Natural killer cell (primary cell): ENCODE measurements around the gene SNAPC1. TPM values are rescaled to one million over a fixed set of nuclear protein-coding genes. Genes with fewer than 3 reads are reported as not detected.
"Not testable (repeated sequence)": the region's sequence is repeated elsewhere in the genome, so short reads cannot be mapped to it uniquely, and the experiment has no call there.

Experiments used
- ATAC-seq, 3 donors: fragments of 150-1000 bp in 2 of 3; fragments of 200-7000 bp in 1 of 3; cut with Tn5 transposase; 1 replicate in 1 of 3; 2 replicates in 2 of 3; pipeline ENCODE4 v1.10.0; 2021; ENCODE audit warnings: mild to moderate bottlenecking in 2 of 3, moderate library complexity in 2 of 3
- DNase-seq, 2 donors: peaks; one replicate each; pipeline versions ENCODE4 v3.0.0 to v3.0.0-alpha.2; 2013 to 2021; ENCODE audit warnings: mixed read lengths in 1 of 2
- H3K27ac ChIP-seq: one replicate; pipeline ENCODE4 v1.5.1; 2013; ENCODE audit warnings: mild to moderate bottlenecking, low read length
- H3K27me3 ChIP-seq: one replicate; pipeline ENCODE4 v1.6.1; 2013; ENCODE audit warnings: low read length; ENCODE audit not compliant: control insufficient read depth, insufficient read depth
- H3K36me3 ChIP-seq: one replicate; pipeline ENCODE4 v1.6.1; 2013; ENCODE audit warnings: low read length; ENCODE audit not compliant: control insufficient read depth, insufficient read depth
- H3K4me1 ChIP-seq: one replicate; pipeline ENCODE4 v1.6.1; 2013; ENCODE audit warnings: low read length; ENCODE audit not compliant: control insufficient read depth, insufficient read depth
- H3K4me3 ChIP-seq: one replicate; pipeline ENCODE4 v1.5.1; 2013; ENCODE audit warnings: low read length
- H3K9me3 ChIP-seq: one replicate; pipeline ENCODE4 v1.6.1; 2013; ENCODE audit warnings: low read length; ENCODE audit not compliant: control insufficient read depth, insufficient read depth
- H3K27ac Mint-ChIP-seq, 2 donors: one replicate each; pipeline ENCODE4 v1.8.0; 2022; ENCODE audit warnings: mild to moderate bottlenecking in 2 of 2, mixed read lengths in 2 of 2, moderate library complexity in 1 of 2
- H3K27me3 Mint-ChIP-seq, 2 donors: one replicate each; pipeline ENCODE4 v1.8.0; 2022; ENCODE audit warnings: low read depth in 2 of 2, mixed read lengths in 2 of 2
- H3K36me3 Mint-ChIP-seq: one replicate; pipeline ENCODE4 v1.8.0; 2022; ENCODE audit warnings: mixed read lengths
- H3K4me1 Mint-ChIP-seq, 2 donors: one replicate each; pipeline ENCODE4 v1.8.0; 2022; ENCODE audit warnings: mixed read lengths in 2 of 2
- H3K4me3 Mint-ChIP-seq: one replicate; pipeline ENCODE4 v1.8.0; 2022; ENCODE audit warnings: mild to moderate bottlenecking, moderate library complexity, mixed read lengths
- H3K9me3 Mint-ChIP-seq, 2 donors: one replicate each; pipeline ENCODE4 v1.8.0; 2022; ENCODE audit warnings: mixed read lengths in 2 of 2
- CTCF ChIP-seq: fragments of 200-600 bp; IDR thresholded peaks from one replicate; pipeline ENCODE4 v1.8.0; 2022; ENCODE audit warnings: antibody characterized with exemption
- WGBS: methylation state at CpG from one replicate; pipeline ENCODE4 v1.1.7; 2013; ENCODE audit warnings: missing lambda C conversion rate; ENCODE audit not compliant: insufficient coverage; 5-methylcytosine and 5-hydroxymethylcytosine counted together
- intact Hi-C: fragments of 100-400 bp; cut with micrococcal nuclease; formaldehyde crosslinking; loops from one replicate; pipeline ENCODE4 v1.14.2; 2022
- total RNA-seq, 4 donors: library from RNA; stranded (reverse); fragments of 120-200 nt in 1 of 4; gene quantifications; one replicate each; pipeline versions ENCODE4 v1.2.3 to v1.2.4, GENCODE V29; 2013 to 2022

The SNAPC1 gene
- total RNA-seq, 3 donors from 2014 or later (not counting 1 experiment from before 2014, with no cell fraction given): 2.2 to 2.4 (median 2.2) TPM

GRCh38 chr14:61753631-61754030 is 8.6 kb upstream of the SNAPC1 start:
- H3K27ac ChIP-seq: no peak overlapping the region
- TF ChIP-seq CTCF: no peak
- H3K27me3 ChIP-seq: no peaks in the 10 kb centered on the region
- intact Hi-C loops: no loop called here
- ATAC-seq: no peak
- Mint-ChIP-seq H3K36me3 (no peaks in the 10 kb centered on the region), H3K4me3 (no peak overlapping the region), H3K27ac (no peak overlapping the region), H3K9me3 (no peaks in the 10 kb centered on the region), H3K4me1 (peaks cover 6 to 9% of the 10 kb centered on the region in 2 donors), H3K27me3 (peaks cover 22 to 29% of the 10 kb centered on the region in 2 donors)
- H3K9me3 ChIP-seq: no peaks in the 10 kb centered on the region
- peaks cover 3% of the 10 kb centered on the region for H3K4me1 ChIP-seq
- no peak for DNase-seq
- no peaks in the 10 kb centered on the region for H3K36me3 ChIP-seq
- H3K4me3 ChIP-seq: no peak overlapping the region

- Mint-ChIP-seq H3K27me3 (peaks cover 22 to 29% of the 10 kb centered on the region in 2 donors), H3K36me3 (no peaks in the 10 kb centered on the region), H3K27ac (no peak overlapping the region), H3K4me1 (peaks cover 6 to 9% of the 10 kb centered on the region in 2 donors), H3K4me3 (no peak overlapping the region), H3K9me3 (no peaks in the 10 kb centered on the region)
- H3K36me3 ChIP-seq: no peaks in the 10 kb centered on the region
- DNase-seq (no peak), ATAC-seq (no peak)
- WGBS: 90% methylated on average over 5 of the region's 5 CpGs
- H3K27ac ChIP-seq: no peak overlapping the region
- no peak overlapping the region for H3K4me3 ChIP-seq
- no peaks in the 10 kb centered on the region for H3K27me3 ChIP-seq
- H3K9me3 ChIP-seq: no peaks in the 10 kb centered on the region
- no peak for TF ChIP-seq CTCF
- intact Hi-C loops: no loop called here
- H3K4me1 ChIP-seq: peaks cover 3% of the 10 kb centered on the region
These were observed 7.4 kb upstream of the SNAPC1 start for GRCh38 chr14:61754627-61755381.

GRCh38 chr14:61755382-61755742 is 6.9 kb upstream of the SNAPC1 start:
- intact Hi-C loops, H3K9me3 Mint-ChIP-seq, H3K4me3 Mint-ChIP-seq, H3K4me1 ChIP-seq, H3K27ac ChIP-seq, DNase-seq, H3K4me3 ChIP-seq, H3K4me1 Mint-ChIP-seq, ATAC-seq, H3K27ac Mint-ChIP-seq, H3K36me3 Mint-ChIP-seq, H3K27me3 ChIP-seq, H3K9me3 ChIP-seq, H3K36me3 ChIP-seq: not testable (repeated sequence)
- H3K27me3 Mint-ChIP-seq: peaks cover 22 to 29% of the 10 kb centered on the region in 2 donors

GRCh38 chr14:61756135-61756534 is 6.1 kb upstream of the SNAPC1 start:
- ATAC-seq: no peak
- no peak overlapping the region for H3K4me3 Mint-ChIP-seq
- intact Hi-C loops: no loop called here
- DNase-seq: no peak
- peaks cover 22 to 29% of the 10 kb centered on the region in 2 donors for H3K27me3 Mint-ChIP-seq
- TF ChIP-seq CTCF: no peak
- no peaks in the 10 kb centered on the region for H3K9me3 Mint-ChIP-seq
- no peak overlapping the region for H3K27ac ChIP-seq
- H3K27ac Mint-ChIP-seq: no peak overlapping the region
- no peaks in the 10 kb centered on the region for H3K36me3 Mint-ChIP-seq
- no peaks in the 10 kb centered on the region for H3K9me3 ChIP-seq
- 100% methylated on average over 1 of the region's 2 CpGs for WGBS
- H3K4me1 Mint-ChIP-seq: peaks cover 0 to 2% of the 10 kb centered on the region in 2 donors
- no peaks in the 10 kb centered on the region for H3K27me3 ChIP-seq
- H3K4me1 ChIP-seq: peaks cover 3% of the 10 kb centered on the region
- H3K4me3 ChIP-seq: no peak overlapping the region
- H3K36me3 ChIP-seq: no peaks in the 10 kb centered on the region
